ENCODE results near the gene SPATA13. TPM values are rescaled to one million over a fixed set of nuclear protein-coding genes. Genes with fewer than 3 reads are reported as not detected.

The SPATA13 gene
- total and polyA plus RNA-seq, 2 donors (not counting 1 experiment from before 2014, with no cell fraction given) = 5.7 to 8.3 TPM

DNA sequence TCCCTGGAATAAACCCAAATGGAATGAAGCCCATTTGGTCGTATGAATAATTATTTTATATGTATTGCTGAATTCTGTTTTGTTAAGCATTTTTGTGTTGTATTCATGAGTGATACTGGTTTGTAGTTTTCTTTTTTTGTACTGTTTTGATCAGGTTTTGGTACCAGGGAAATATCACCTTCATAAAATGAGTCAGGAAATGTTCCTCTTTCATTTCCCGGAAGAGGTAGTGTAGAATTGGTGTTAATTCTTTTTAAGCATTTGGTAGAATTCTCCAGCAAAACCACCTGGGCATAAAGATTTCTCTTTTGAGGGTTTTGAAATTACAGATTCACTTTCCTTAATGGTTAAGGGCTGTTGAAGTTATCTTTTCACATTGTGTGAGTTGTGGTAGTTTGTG, 13.3 kb downstream of the SPATA13 start:
- no peak overlapping the region for H3K4me2 ChIP-seq (replicated peaks; ENCODE audit: low read depth, low read length, poor library complexity, severe bottlenecking)
- intact Hi-C loops (cut with micrococcal nuclease) = no loop called here
- Mint-ChIP-seq H3K4me3 (no peak overlapping the region), H3K27me3 (no peaks in the 10 kb centered on the region), H3K9me3 (ENCODE audit: insufficient read depth) (no peaks in the 10 kb centered on the region), H3K4me1 (no peaks in the 10 kb centered on the region), H3K27ac (no peak overlapping the region)
- no peak overlapping the region for H2AFZ ChIP-seq (ENCODE audit: insufficient read depth, low read depth, low read length, poor library complexity, severe bottlenecking)
- no peak overlapping the region for H3K4me3 ChIP-seq (ENCODE audit: control extremely low read depth in 1 of 5, extremely low read depth in 1 of 5, insufficient read depth in 1 of 5, low read depth in 2 of 5, low read length in 4 of 5)
- no peaks in the 10 kb centered on the region for H4K20me1 ChIP-seq (ENCODE audit: control insufficient read depth, insufficient read depth, low read length, poor library complexity, severe bottlenecking)
- ChIA-PET POLR2A (no interaction called here), CTCF (no interaction called here)
- no peak for DNase-seq
- H3K79me2 ChIP-seq (ENCODE audit: control insufficient read depth, insufficient read depth, low read length) = no peaks in the 10 kb centered on the region
- no CpG with 5 or more reads among the region's 2 CpGs for WGBS (ENCODE audit: insufficient coverage)
- H3K27ac ChIP-seq (ENCODE audit: low read length in 2 of 2) = no peak overlapping the region
- no peaks in the 10 kb centered on the region for H3K9me3 ChIP-seq (ENCODE audit: control extremely low read depth in 1 of 3, control insufficient read depth in 2 of 3, insufficient read depth in 1 of 3, low read length in 2 of 3)
- no peaks in the 10 kb centered on the region for H3K27me3 ChIP-seq (replicated peaks in 1 of 4; ENCODE audit: control extremely low read depth in 1 of 4, control insufficient read depth in 3 of 4, insufficient read depth in 4 of 4, low read length in 3 of 4)
- no peak overlapping the region for H3K9ac ChIP-seq (ENCODE audit: low read length)
- H3K36me3 ChIP-seq (replicated peaks in 1 of 2; ENCODE audit: control extremely low read depth in 1 of 2, control insufficient read depth in 1 of 2, extremely low read depth in 1 of 2, insufficient read depth in 2 of 2, low read length in 1 of 2) = no peaks in the 10 kb centered on the region
- no peak for TF ChIP-seq EZH2 (IDR thresholded peaks at IDR 0.05; ENCODE audit: borderline replicate concordance, insufficient read depth, low read depth, low read length, poor library complexity, severe bottlenecking)
- TF ChIP-seq, protein P1, sequence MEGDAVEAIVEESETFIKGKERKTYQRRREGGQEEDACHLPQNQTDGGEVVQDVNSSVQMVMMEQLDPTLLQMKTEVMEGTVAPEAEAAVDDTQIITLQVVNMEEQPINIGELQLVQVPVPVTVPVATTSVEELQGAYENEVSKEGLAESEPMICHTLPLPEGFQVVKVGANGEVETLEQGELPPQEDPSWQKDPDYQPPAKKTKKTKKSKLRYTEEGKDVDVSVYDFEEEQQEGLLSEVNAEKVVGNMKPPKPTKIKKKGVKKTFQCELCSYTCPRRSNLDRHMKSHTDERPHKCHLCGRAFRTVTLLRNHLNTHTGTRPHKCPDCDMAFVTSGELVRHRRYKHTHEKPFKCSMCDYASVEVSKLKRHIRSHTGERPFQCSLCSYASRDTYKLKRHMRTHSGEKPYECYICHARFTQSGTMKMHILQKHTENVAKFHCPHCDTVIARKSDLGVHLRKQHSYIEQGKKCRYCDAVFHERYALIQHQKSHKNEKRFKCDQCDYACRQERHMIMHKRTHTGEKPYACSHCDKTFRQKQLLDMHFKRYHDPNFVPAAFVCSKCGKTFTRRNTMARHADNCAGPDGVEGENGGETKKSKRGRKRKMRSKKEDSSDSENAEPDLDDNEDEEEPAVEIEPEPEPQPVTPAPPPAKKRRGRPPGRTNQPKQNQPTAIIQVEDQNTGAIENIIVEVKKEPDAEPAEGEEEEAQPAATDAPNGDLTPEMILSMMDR (IDR thresholded peaks at IDR 0.05) = no peak
- no peak for ATAC-seq (ENCODE audit: low read depth)
- H3K4me1 ChIP-seq (ENCODE audit: control insufficient read depth in 2 of 2, insufficient read depth in 2 of 2, low read length in 2 of 2) = no peaks in the 10 kb centered on the region

DNA sequence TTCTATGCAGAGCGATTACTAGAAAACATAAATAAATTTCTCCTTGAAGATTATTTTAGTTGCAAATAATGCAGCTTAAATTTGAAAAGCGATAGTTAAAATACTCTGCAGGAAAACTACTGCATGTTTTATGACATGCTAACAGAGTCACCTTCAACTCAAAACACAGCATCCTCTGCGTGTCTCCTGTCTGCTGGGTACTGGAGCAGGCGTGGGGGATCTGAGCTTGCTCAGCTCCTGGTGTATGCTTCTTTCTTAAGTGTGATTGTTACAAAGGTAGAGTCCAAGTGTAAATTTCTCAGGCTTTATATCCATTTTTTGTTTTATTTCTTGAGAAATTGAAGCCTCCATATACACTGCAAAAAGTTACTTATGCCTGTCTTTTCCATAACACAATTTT, 15.3 kb downstream of the SPATA13 start:
- H3K9me3 Mint-ChIP-seq (ENCODE audit: insufficient read depth) = no peaks in the 10 kb centered on the region
- CTCF ChIA-PET = interaction anchor here (1.3 kb wide), 1 partner anchor 13 kb away, joined by 3 read pairs; no protein-coding TSS in a partner anchor
- Histone ChIP-seq H3K79me2 (ENCODE audit: control insufficient read depth, insufficient read depth, low read length) (no peaks in the 10 kb centered on the region), H3K27ac (ENCODE audit: low read length in 2 of 2) (no peak overlapping the region), H3K4me3 (ENCODE audit: control extremely low read depth in 1 of 5, extremely low read depth in 1 of 5, insufficient read depth in 1 of 5, low read depth in 2 of 5, low read length in 4 of 5) (no peak overlapping the region), H3K27me3 (replicated peaks in 1 of 4; ENCODE audit: control extremely low read depth in 1 of 4, control insufficient read depth in 3 of 4, insufficient read depth in 4 of 4, low read length in 3 of 4) (no peaks in the 10 kb centered on the region), H3K4me2 (replicated peaks; ENCODE audit: low read depth, low read length, poor library complexity, severe bottlenecking) (no peak overlapping the region), H3K4me1 (ENCODE audit: control insufficient read depth in 2 of 2, insufficient read depth in 2 of 2, low read length in 2 of 2) (no peaks in the 10 kb centered on the region), H3K9ac (ENCODE audit: low read length) (no peak overlapping the region), H4K20me1 (ENCODE audit: control insufficient read depth, insufficient read depth, low read length, poor library complexity, severe bottlenecking) (no peaks in the 10 kb centered on the region), H2AFZ (ENCODE audit: insufficient read depth, low read depth, low read length, poor library complexity, severe bottlenecking) (no peak overlapping the region), H3K36me3 (replicated peaks in 1 of 2; ENCODE audit: control extremely low read depth in 1 of 2, control insufficient read depth in 1 of 2, extremely low read depth in 1 of 2, insufficient read depth in 2 of 2, low read length in 1 of 2) (no peaks in the 10 kb centered on the region), H3K9me3 (ENCODE audit: control extremely low read depth in 1 of 3, control insufficient read depth in 2 of 3, insufficient read depth in 1 of 3, low read length in 2 of 3) (no peaks in the 10 kb centered on the region)
- no peak for ATAC-seq (ENCODE audit: low read depth)
- no peak for DNase-seq
- H3K4me3 Mint-ChIP-seq = no peak overlapping the region
- POLR2A ChIA-PET = no interaction called here
- no peaks in the 10 kb centered on the region for H3K27me3 Mint-ChIP-seq
- no peak overlapping the region for H3K27ac Mint-ChIP-seq
- WGBS (ENCODE audit: insufficient coverage) = 100% methylated on average over 1 of the region's 4 CpGs
- TF ChIP-seq, protein P1 (IDR thresholded peaks at IDR 0.05) = no peak
- no peak for TF ChIP-seq EZH2 (IDR thresholded peaks at IDR 0.05; ENCODE audit: borderline replicate concordance, insufficient read depth, low read depth, low read length, poor library complexity, severe bottlenecking)
- no peaks in the 10 kb centered on the region for H3K4me1 Mint-ChIP-seq
- intact Hi-C loops (cut with micrococcal nuclease) = no loop called here

Data from B cell (primary cell).